CD8-positive, alpha-beta memory T cell (primary cell): ENCODE data around the gene ASB3. TPM values are rescaled to one million over a fixed set of nuclear protein-coding genes. Genes with fewer than 3 reads are reported as not detected.
"Not testable (repeated sequence)": the region's sequence is repeated elsewhere in the genome, so short reads cannot be mapped to it uniquely, and the experiment has no call there.

ENCODE experiments used
- CTCF ChIA-PET: fragments of 350-600 bp; sonication (Branson Sonifier 250); formaldehyde crosslinking; loops from one replicate; lab custom pipeline; 2021; ENCODE audit warnings: antibody characterized with exemption; lab: Charles Lee
- POLR2A ChIA-PET: fragments of 350-600 bp; sonication (Branson Sonifier 250); formaldehyde crosslinking; loops from one replicate; lab custom pipeline; 2021; ENCODE audit warnings: antibody characterized with exemption; lab: Charles Lee
- DNase-seq, 5 donors: peaks; one replicate each; pipeline versions ENCODE4 v3.0.0 to v3.0.0-alpha.2; 2020 to 2022; ENCODE audit warnings: mixed read lengths in 1 of 5
- H3K27ac ChIP-seq: one replicate; pipeline ENCODE4 v1.7.0; 2013; ENCODE audit warnings: low read depth, mild to moderate bottlenecking, low read length, moderate library complexity
- H3K27me3 ChIP-seq: 2 replicates; pipeline ENCODE4 v1.7.0; 2013; ENCODE audit warnings: low read length, mild to moderate bottlenecking; ENCODE audit not compliant: insufficient read depth, poor library complexity, severe bottlenecking
- H3K36me3 ChIP-seq: 2 replicates; pipeline ENCODE4 v1.7.0; 2013; ENCODE audit warnings: mild to moderate bottlenecking, low read length, moderate library complexity; ENCODE audit not compliant: insufficient read depth
- H3K4me1 ChIP-seq: 2 replicates; pipeline ENCODE4 v1.7.0; 2013; ENCODE audit warnings: mild to moderate bottlenecking, low read length, moderate library complexity; ENCODE audit not compliant: insufficient read depth
- H3K4me3 ChIP-seq: 2 replicates; pipeline ENCODE4 v1.7.0; 2013; ENCODE audit warnings: mild to moderate bottlenecking, low read length
- H3K9me3 ChIP-seq: 2 replicates; pipeline ENCODE4 v1.7.0; 2013; ENCODE audit warnings: mild to moderate bottlenecking, low read length
- H3K27ac Mint-ChIP-seq, 8 donors: one replicate each; pipeline ENCODE4 v1.8.0; 2020 to 2021; ENCODE audit warnings: mixed read lengths in 8 of 8, mild to moderate bottlenecking in 6 of 8, inconsistent platforms in 3 of 8, moderate library complexity in 3 of 8
- H3K27me3 Mint-ChIP-seq, 2 donors: one replicate each; pipeline ENCODE4 v1.8.0; 2020 to 2021; ENCODE audit warnings: mixed read lengths in 2 of 2, mild to moderate bottlenecking in 1 of 2, moderate library complexity in 1 of 2
- H3K36me3 Mint-ChIP-seq, 3 donors: one replicate each; pipeline ENCODE4 v1.8.0; 2020 to 2021; ENCODE audit warnings: mixed read lengths in 3 of 3, inconsistent platforms in 1 of 3, mild to moderate bottlenecking in 1 of 3
- H3K4me1 Mint-ChIP-seq, 3 donors: one replicate each; pipeline ENCODE4 v1.8.0; 2020 to 2021; ENCODE audit warnings: mixed read lengths in 3 of 3, inconsistent platforms in 1 of 3, mild to moderate bottlenecking in 1 of 3
- H3K4me3 Mint-ChIP-seq, 7 donors: one replicate each; pipeline ENCODE4 v1.8.0; 2020 to 2021; ENCODE audit warnings: mixed read lengths in 7 of 7, mild to moderate bottlenecking in 6 of 7, moderate library complexity in 4 of 7, inconsistent platforms in 2 of 7
- H3K9me3 Mint-ChIP-seq, 5 donors: one replicate each; pipeline ENCODE4 v1.8.0; 2020 to 2022; ENCODE audit warnings: mixed read lengths in 5 of 5, mild to moderate bottlenecking in 3 of 5, moderate library complexity in 2 of 5, inconsistent platforms in 1 of 5
- polyA plus RNA-seq: library from polyadenylated mRNA; unstranded; fragments of 300-500 nt; fragmentation: Illumina TruSeq; gene quantifications from one replicate; pipeline ENCODE4 v1.2.3, GENCODE V29; 2021
- total RNA-seq, 2 experiments: library from RNA; stranded (reverse); gene quantifications; one replicate each; pipeline ENCODE4 v1.2.3, GENCODE V29; 2021

Gene ASB3
- total and polyA plus RNA-seq, 3 experiments from 2014 or later: 17.8 to 24.4 (median 18.0) TPM

GRCh38 chr2:53725662-53726061 is 61.1 kb downstream of the ASB3 start:
- H3K36me3 ChIP-seq: peaks cover 5% of the 10 kb centered on the region
- H3K4me3 Mint-ChIP-seq: no peak overlapping the region
- H3K9me3 ChIP-seq: no peaks in the 10 kb centered on the region
- H3K9me3 Mint-ChIP-seq: no peaks in the 10 kb centered on the region
- no peaks in the 10 kb centered on the region for H3K4me1 ChIP-seq
- no peaks in the 10 kb centered on the region for H3K27me3 Mint-ChIP-seq
- POLR2A ChIA-PET: no interaction called here
- no peak overlapping the region for H3K4me3 ChIP-seq
- H3K27ac ChIP-seq: no peak overlapping the region
- no peak for DNase-seq
- H3K4me1 Mint-ChIP-seq: peaks cover 22 to 37% (median 37%) of the 10 kb centered on the region in 3 donors
- CTCF ChIA-PET: no interaction called here
- H3K27ac Mint-ChIP-seq: no peak overlapping the region
- peaks cover 12 to 53% (median 36%) of the 10 kb centered on the region in 3 donors for H3K36me3 Mint-ChIP-seq
- no peaks in the 10 kb centered on the region for H3K27me3 ChIP-seq

GRCh38 chr2:53724536-53724935 is 62.2 kb downstream of the ASB3 start:
- Mint-ChIP-seq H3K4me3 (no peak overlapping the region), H3K27me3 (no peaks in the 10 kb centered on the region), H3K9me3 (no peaks in the 10 kb centered on the region), H3K36me3 (peaks cover 12 to 47% (median 33%) of the 10 kb centered on the region in 3 donors), H3K4me1 (peaks cover 20 to 40% (median 39%) of the 10 kb centered on the region in 3 donors), H3K27ac (peak overlapping the region in 1 of 8 donors; percentile 51)
- Histone ChIP-seq H3K27ac (no peak overlapping the region), H3K36me3 (peaks cover 5% of the 10 kb centered on the region), H3K4me1 (no peaks in the 10 kb centered on the region), H3K9me3 (no peaks in the 10 kb centered on the region), H3K4me3 (no peak overlapping the region), H3K27me3 (no peaks in the 10 kb centered on the region)
- ChIA-PET CTCF (no interaction called here), POLR2A (no interaction called here)
- DNase-seq: no peak

GRCh38 chr2:53720944-53721343 is 65.8 kb downstream of the ASB3 start:
- H3K36me3 ChIP-seq, H3K27ac ChIP-seq, H3K9me3 ChIP-seq, H3K4me3 Mint-ChIP-seq, H3K27ac Mint-ChIP-seq, H3K4me1 ChIP-seq, H3K27me3 ChIP-seq, POLR2A ChIA-PET, H3K4me3 ChIP-seq, H3K27me3 Mint-ChIP-seq, H3K9me3 Mint-ChIP-seq, DNase-seq: not testable (repeated sequence)
- Mint-ChIP-seq H3K4me1 (peaks cover 29 to 50% (median 45%) of the 10 kb centered on the region in 3 donors), H3K36me3 (peaks cover 22 to 49% (median 49%) of the 10 kb centered on the region in 3 donors)
- CTCF ChIA-PET: interaction anchor here (0.7 kb wide), 1 partner anchor 46 kb away, joined by 3 read pairs; no protein-coding TSS in a partner anchor

- no peak overlapping the region for H3K27ac ChIP-seq
- no peak for DNase-seq
- ChIA-PET POLR2A (no interaction called here), CTCF (no interaction called here)
- no peaks in the 10 kb centered on the region for H3K27me3 ChIP-seq
- H3K4me1 Mint-ChIP-seq: peaks cover 7 to 13% (median 8%) of the 10 kb centered on the region in 3 donors
- no peaks in the 10 kb centered on the region for H3K27me3 Mint-ChIP-seq
- no peaks in the 10 kb centered on the region for H3K4me1 ChIP-seq
- no peaks in the 10 kb centered on the region for H3K36me3 ChIP-seq
- H3K27ac Mint-ChIP-seq: no peak overlapping the region
- H3K4me3 Mint-ChIP-seq: no peak overlapping the region
- H3K36me3 Mint-ChIP-seq: peaks cover 33 to 68% (median 35%) of the 10 kb centered on the region in 3 donors
- H3K4me3 ChIP-seq: no peak overlapping the region
- H3K9me3 Mint-ChIP-seq: peaks cover 0 to 3% (median 0%) of the 10 kb centered on the region in 5 donors
- no peaks in the 10 kb centered on the region for H3K9me3 ChIP-seq
These were observed 71.2 kb downstream of the ASB3 start for GRCh38 chr2:53715568-53715967.

- CTCF ChIA-PET: no interaction called here
- no peak overlapping the region for H3K4me3 ChIP-seq
- no peaks in the 10 kb centered on the region for H3K9me3 ChIP-seq
- H3K9me3 Mint-ChIP-seq: peaks cover 4 to 14% (median 12%) of the 10 kb centered on the region in 5 donors
- H3K4me3 Mint-ChIP-seq: no peak overlapping the region
- POLR2A ChIA-PET: no interaction called here
- H3K36me3 Mint-ChIP-seq: peaks cover 45 to 83% (median 51%) of the 10 kb centered on the region in 3 donors
- H3K27me3 ChIP-seq: no peaks in the 10 kb centered on the region
- no peak for DNase-seq
- H3K27ac ChIP-seq: no peak overlapping the region
- peak overlapping the region in 1 of 8 donors; percentile 73 for H3K27ac Mint-ChIP-seq
- no peaks in the 10 kb centered on the region for H3K27me3 Mint-ChIP-seq
- H3K4me1 Mint-ChIP-seq: no peaks in the 10 kb centered on the region
- H3K36me3 ChIP-seq: peaks cover 6% of the 10 kb centered on the region
- H3K4me1 ChIP-seq: no peaks in the 10 kb centered on the region
These were observed 75.4 kb downstream of the ASB3 start for GRCh38 chr2:53711271-53711780.

GRCh38 chr2:53708988-53709387 is 77.8 kb downstream of the ASB3 start:
- POLR2A ChIA-PET: no interaction called here
- Histone ChIP-seq H3K27ac (no peak overlapping the region), H3K4me3 (no peak overlapping the region), H3K36me3 (peaks cover 6% of the 10 kb centered on the region), H3K4me1 (no peaks in the 10 kb centered on the region), H3K27me3 (no peaks in the 10 kb centered on the region), H3K9me3 (no peaks in the 10 kb centered on the region)
- Mint-ChIP-seq H3K9me3 (peaks cover 4 to 14% (median 12%) of the 10 kb centered on the region in 5 donors), H3K36me3 (peaks cover 40 to 74% (median 51%) of the 10 kb centered on the region in 3 donors), H3K27me3 (no peaks in the 10 kb centered on the region), H3K27ac (no peak overlapping the region), H3K4me3 (no peak overlapping the region), H3K4me1 (peaks cover 0 to 6% (median 1%) of the 10 kb centered on the region in 3 donors)
- DNase-seq: no peak
- CTCF ChIA-PET: no interaction called here

GRCh38 chr2:53701221-53701620 is 85.5 kb downstream of the ASB3 start:
- no peak for DNase-seq
- Histone ChIP-seq H3K4me3 (no peak overlapping the region), H3K36me3 (peaks cover 10% of the 10 kb centered on the region), H3K27ac (no peak overlapping the region), H3K27me3 (no peaks in the 10 kb centered on the region), H3K4me1 (no peaks in the 10 kb centered on the region), H3K9me3 (no peaks in the 10 kb centered on the region)
- Mint-ChIP-seq H3K4me1 (peaks cover 0 to 6% (median 6%) of the 10 kb centered on the region in 3 donors), H3K27ac (no peak overlapping the region), H3K4me3 (no peak overlapping the region), H3K36me3 (peaks cover 33 to 48% (median 40%) of the 10 kb centered on the region in 3 donors), H3K9me3 (no peaks in the 10 kb centered on the region), H3K27me3 (no peaks in the 10 kb centered on the region)
- ChIA-PET POLR2A (no interaction called here), CTCF (no interaction called here)

GRCh38 chr2:53697686-53698085 is 89.1 kb downstream of the ASB3 start:
- H3K4me1 Mint-ChIP-seq: peaks cover 0 to 4% (median 3%) of the 10 kb centered on the region in 3 donors

More at GRCh38 chr2:53697686-53698085, 89.1 kb downstream of the ASB3 start:
- Mint-ChIP-seq H3K4me3 (no peak overlapping the region), H3K27ac (peak overlapping the region in 1 of 8 donors; percentile 31), H3K9me3 (no peaks in the 10 kb centered on the region), H3K36me3 (peaks cover 33 to 54% (median 36%) of the 10 kb centered on the region in 3 donors), H3K27me3 (no peaks in the 10 kb centered on the region)
- Histone ChIP-seq H3K4me3 (no peak overlapping the region), H3K4me1 (no peaks in the 10 kb centered on the region), H3K9me3 (no peaks in the 10 kb centered on the region), H3K27ac (no peak overlapping the region), H3K27me3 (no peaks in the 10 kb centered on the region), H3K36me3 (peaks cover 10% of the 10 kb centered on the region)
- ChIA-PET POLR2A (no interaction called here), CTCF (no interaction called here)
- no peak for DNase-seq
